Kidney epithelial cell (primary cell): ENCODE data around the gene BTBD2. TPM values are rescaled to one million over a fixed set of nuclear protein-coding genes. Genes with fewer than 3 reads are reported as not detected.

Experiments
- DNase-seq: peaks from one replicate; pipeline ENCODE4 v3.0.0-alpha.2; 2010; ENCODE audit warnings: low read depth
- H3K27me3 ChIP-seq: 2 replicates; pipeline ENCODE4 v1.6.0; 2011; ENCODE audit warnings: low read length; ENCODE audit not compliant: control insufficient read depth, insufficient read depth
- H3K36me3 ChIP-seq: 2 replicates; pipeline ENCODE4 v1.5.1; 2011; ENCODE audit warnings: low read length; ENCODE audit not compliant: control insufficient read depth, insufficient read depth
- H3K4me3 ChIP-seq: 2 replicates; pipeline ENCODE4 v1.5.1; 2011; ENCODE audit warnings: low read depth, mild to moderate bottlenecking, control low read depth, low read length
- CTCF ChIP-seq: IDR thresholded peaks from 2 replicates; pipeline ENCODE4 v1.5.1; 2011; ENCODE audit warnings: mild to moderate bottlenecking, moderate library complexity, low read length, control low read depth, inconsistent platforms; ENCODE audit not compliant: insufficient read depth, poor library complexity, severe bottlenecking
- total RNA-seq: library from RNA; depleted of rRNA; stranded (reverse); fragments of >200 nt; gene quantifications from 2 replicates; pipeline ENCODE4 v1.2.3, GENCODE V29; 2015

The BTBD2 gene
- total RNA-seq, 1 donor from 2014 or later = 51.3 TPM

DNA sequence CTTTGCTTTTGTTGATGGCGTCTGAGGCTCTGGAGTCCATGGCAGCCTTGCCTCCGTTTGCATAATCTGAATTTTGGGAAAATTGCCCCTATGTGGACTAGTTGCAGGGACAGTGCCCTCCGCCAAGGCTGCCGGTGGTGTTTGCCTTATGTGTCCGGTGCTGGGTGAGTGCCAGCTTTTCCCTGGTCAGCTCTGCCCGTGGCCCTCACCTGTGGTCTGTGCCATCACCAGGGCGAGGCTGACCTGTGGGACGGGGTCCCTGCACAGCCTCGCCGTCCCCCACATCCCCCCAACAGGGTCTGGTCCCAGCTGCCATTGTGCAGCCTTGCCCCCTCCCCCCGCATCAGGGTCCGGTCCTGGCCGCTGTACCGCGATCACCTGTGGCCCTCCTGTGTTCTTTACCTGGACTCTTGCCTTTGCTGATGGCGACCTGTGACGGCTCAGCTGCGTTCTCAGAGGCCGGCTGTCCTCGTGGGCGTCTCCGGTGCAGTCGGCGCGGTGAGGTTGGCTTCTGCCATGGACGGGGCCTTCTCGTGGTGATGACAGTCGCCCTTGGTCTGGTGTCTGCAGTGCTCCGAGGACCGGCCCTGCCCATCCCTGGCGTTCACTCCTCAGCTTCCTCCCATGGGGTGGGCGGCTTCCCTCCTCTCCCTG lies 61.9 kb downstream of the BTBD2 start:
- Histone ChIP-seq H3K4me3 (no peak overlapping the region), H3K27me3 (no peaks in the 10 kb centered on the region), H3K36me3 (peaks cover 1% of the 10 kb centered on the region)
- no peak for TF ChIP-seq CTCF
- no peak for DNase-seq

- no peak for TF ChIP-seq CTCF
- H3K4me3 ChIP-seq = no peak overlapping the region
- H3K27me3 ChIP-seq = no peaks in the 10 kb centered on the region
- DNase-seq = no peak
- H3K36me3 ChIP-seq = peaks cover 1% of the 10 kb centered on the region
These were observed 62.5 kb downstream of the BTBD2 start for GRCh38 chr19:1953037-1953436.

GRCh38 chr19:1952635-1953034 lies 62.9 kb downstream of the BTBD2 start:
- no peak for TF ChIP-seq CTCF

GRCh38 chr19:1950640-1951039 lies 64.9 kb downstream of the BTBD2 start:
- Histone ChIP-seq H3K27me3 (no peaks in the 10 kb centered on the region), H3K36me3 (peaks cover 1% of the 10 kb centered on the region), H3K4me3 (no peak overlapping the region)
- no peak for TF ChIP-seq CTCF
- DNase-seq = no peak

More at GRCh38 chr19:1952635-1953034, 62.9 kb downstream of the BTBD2 start:
- peaks cover 1% of the 10 kb centered on the region for H3K36me3 ChIP-seq
- no peaks in the 10 kb centered on the region for H3K27me3 ChIP-seq
- no peak overlapping the region for H3K4me3 ChIP-seq
- DNase-seq = no peak

GRCh38 chr19:1949304-1950101 lies 66.0 kb downstream of the BTBD2 start:
- Histone ChIP-seq H3K36me3 (peaks cover 1% of the 10 kb centered on the region), H3K4me3 (no peak overlapping the region), H3K27me3 (no peaks in the 10 kb centered on the region)
- no peak for DNase-seq
- no peak for TF ChIP-seq CTCF

- Histone ChIP-seq H3K4me3 (no peak overlapping the region), H3K36me3 (peaks cover 1% of the 10 kb centered on the region), H3K27me3 (no peaks in the 10 kb centered on the region)
- TF ChIP-seq CTCF = no peak
- DNase-seq = no peak
These were observed 67.8 kb downstream of the BTBD2 start for GRCh38 chr19:1947651-1948209.
